ENCODE data around the gene SH3D19.
"Not testable (repeated sequence)": the region's sequence is repeated elsewhere in the genome, so short reads cannot be mapped to it uniquely, and the experiment has no call there.

The SH3D19 gene

DNA sequence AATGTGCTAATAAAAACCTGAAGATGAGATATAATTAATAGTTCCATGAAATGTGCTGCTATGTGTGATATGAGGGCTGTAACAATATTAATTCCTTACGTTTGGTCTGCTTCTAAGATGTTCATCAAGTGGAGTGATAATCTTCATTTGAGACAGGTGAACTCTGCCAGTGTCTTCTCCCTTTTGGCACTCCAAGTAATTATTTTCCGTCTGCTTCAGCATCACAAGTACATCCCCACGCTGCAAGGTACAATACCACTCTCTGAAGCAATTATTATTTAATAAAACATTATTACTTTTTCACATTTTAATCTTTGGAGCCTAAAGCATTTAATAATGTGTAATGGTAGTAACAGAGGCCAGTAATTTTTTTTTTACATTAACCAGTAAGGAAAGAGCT is 181.6 kb downstream of the SH3D19 start:
- DNase-seq: no peak

DNA sequence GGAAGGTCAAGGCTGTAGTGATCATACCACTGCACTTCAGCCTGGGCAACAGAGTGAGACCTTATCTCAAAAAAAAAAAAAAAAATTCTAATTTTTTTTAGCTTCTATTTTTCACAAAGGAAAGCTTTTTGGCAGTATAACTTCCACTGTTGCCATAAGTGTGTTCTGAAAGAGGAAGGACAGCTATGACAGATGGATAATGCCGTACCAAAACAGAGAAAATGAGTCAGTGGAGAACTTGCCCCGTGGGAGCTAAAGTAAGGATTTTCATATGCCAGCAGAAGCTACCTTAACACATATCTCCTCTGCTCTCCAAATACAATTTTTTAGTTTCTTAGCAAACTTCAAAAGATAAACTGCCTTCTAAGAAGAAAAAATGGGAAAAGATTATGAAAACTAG is 182.2 kb downstream of the SH3D19 start:
- no peak for DNase-seq

DNA sequence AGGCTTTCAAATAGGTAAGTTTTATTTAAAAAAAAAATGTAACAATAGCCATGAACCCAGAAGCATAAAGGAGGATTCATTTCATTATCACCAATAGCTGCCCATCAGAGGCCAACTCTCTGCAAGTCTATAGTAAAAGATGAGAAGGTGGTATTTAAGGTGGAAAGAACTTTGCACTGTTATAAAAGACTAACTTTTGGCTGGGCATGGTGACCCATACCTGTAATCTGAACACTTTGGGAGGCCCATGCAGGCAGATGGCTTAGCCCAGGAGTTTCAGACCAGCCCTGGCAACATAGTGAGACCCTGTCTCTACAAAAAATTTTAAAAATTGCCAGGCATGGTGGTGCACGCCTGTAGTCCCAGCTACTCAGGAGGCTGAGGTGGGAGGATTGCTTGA is 182.6 kb downstream of the SH3D19 start:
- no peak for DNase-seq

DNA sequence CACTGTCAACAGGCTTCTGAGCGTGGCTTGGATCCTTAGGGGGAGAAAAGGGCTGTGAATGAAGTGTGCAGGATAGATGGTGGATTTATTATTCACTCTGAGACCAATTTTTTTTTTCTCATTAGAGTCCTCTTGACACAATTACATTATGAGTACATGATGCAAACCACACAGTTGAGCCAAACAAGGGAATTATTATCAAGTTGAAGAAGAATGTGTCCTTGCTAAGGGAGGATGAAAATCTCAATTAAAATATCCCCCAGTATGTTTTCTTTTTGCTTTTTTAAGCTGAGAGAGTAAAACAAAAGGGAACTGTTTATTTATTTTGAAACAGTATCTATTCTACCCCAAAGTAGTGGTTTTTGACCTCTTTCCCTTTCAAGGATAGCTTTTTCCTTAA is 185.6 kb downstream of the SH3D19 start:
- no peak for DNase-seq

DNA sequence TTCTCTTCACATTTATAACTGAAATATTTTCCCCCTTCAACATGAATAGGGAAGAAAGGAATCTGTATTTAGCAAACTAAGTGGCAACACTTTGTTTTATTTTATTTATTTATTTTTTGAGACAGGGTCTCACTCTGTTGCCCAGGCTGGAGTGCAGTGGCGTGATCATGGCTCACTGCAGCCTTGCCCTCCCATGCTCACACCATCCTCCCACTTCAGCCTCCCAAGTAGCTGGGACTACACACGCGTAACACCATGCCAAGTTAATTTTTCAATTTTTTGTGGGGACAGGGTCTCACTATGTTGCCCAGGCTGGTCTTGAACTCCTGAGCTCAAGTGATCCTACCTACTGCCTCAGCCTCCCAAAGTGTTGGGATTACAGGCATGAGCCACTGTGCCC is 189.4 kb downstream of the SH3D19 start:
- DNase-seq: not testable (repeated sequence)

DNA sequence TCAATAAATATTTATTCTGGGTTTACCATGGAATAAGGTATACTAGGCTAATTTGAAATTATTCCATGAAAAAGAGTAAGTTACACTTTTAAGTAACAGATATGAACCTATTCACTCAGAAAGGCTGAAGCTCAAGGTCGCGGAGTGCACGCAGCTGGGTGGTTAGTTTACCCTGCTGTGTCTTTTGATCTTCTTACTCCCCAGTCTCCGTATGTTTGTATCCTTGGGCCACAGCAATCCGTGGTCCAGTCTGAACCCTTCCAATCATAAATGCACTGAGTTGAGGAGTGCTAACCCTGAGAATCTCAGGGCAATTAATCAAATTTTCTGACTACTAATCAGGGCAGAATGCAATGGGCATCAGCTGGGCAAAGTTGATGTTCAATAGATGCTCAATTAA is 192.1 kb downstream of the SH3D19 start:
- no peak for DNase-seq

DNA sequence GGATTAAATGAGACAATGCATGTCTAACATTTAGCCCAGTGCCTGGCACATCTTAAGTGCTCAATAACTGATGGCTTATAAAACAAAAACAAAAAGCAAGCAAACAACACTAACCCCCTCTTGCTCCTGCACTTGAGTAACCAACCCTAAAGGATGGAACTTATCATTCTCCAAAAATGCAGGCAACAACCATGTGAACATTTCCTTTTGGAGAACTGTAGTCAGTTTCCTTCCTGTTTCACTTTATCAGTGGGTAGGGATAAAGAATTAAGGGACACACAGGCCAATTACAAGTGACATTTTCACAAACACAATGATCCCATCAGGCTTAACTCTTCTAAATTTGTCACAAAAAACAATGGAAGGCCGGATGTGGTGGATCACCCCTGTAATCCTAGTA is 195.6 kb downstream of the SH3D19 start:
- no peak for DNase-seq

DNA sequence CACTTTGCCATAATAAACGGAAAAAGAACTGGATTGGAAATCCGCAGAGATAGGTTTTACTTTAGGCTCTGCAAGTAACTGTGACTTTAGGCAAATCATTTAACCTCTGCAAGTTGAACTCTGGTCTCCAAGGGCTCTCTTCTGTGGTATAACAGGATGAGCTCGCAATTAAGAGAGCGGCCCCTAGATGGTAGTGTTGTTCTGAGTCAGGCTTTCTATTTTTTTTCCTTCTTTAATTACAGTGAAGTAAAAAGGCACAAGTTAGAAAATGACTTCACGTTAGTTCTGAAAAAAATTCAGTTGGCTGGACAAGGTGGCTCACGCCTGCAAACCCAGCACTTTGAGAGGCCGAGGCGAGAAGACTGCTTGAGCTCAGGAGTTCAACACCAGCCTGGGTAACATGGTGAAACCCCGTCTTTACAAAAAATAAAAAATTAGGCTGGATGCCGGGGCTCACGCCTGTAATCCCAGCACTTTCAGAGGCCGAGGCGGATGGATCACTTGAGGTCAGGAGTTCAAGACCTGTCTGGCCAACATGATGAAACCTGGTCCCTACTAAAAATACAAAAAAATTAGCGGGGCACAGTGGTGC is 207.9 kb downstream of the SH3D19 start:
- peak; percentile 24 to 67 for DNase-seq

DNA sequence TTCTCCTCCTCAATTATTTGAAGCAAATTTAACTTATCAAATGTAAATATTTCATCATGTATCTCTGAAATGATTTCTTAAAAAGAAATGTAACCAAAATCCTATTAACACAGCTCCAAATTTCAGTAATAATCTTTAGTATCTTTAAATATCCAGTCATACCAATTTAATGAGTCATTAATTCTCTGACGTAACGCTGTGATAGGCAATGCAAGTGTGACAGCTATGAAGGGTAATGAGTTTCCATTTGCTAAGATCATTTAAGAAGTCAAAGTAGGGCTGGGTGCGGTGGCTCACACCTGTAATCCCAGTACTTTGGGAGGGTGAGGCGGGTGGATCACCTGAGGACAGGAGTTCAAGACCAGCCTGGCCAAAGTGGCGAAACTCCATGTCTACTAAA is 210.4 kb downstream of the SH3D19 start:
- no peak for DNase-seq

DNA sequence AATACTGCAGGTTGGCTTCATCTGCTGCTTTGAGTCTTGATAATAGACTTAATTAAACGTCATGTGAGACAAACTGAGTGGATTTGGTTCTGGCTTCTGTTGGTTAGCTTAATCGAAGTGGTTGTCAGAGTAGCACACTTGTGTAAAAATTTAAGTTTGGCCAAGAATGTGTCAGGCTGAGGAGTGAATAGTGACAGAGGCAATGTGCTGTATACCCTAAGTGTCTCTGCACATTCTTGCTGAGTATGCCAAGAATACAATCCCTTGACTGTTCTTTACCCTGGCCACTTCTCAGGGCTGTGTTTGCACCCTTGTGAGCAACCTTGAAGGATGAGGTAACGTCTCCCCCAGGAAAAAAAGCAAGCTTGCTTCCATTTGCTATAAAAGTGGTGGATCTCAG is 211.1 kb downstream of the SH3D19 start:
- no peak for DNase-seq

DNA sequence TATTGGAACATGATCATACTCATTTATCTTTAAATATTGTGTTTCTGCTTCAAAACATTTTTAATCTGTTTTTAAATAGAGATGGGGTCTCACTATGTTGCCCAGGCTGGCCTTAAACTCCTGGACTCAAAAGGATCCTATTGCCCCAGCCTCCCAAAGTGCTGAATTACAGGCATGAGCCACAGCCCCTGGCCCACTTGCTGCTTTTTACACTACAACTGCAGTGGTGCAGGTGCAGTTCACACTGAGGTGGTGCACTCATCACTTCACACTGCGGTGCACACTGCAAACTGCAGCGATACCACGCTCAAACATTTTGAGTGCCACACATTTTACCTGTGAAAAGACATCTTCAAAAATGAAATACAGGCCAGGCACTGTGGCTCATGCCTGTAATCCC is 215.2 kb downstream of the SH3D19 start:
- no peak for DNase-seq

DNA sequence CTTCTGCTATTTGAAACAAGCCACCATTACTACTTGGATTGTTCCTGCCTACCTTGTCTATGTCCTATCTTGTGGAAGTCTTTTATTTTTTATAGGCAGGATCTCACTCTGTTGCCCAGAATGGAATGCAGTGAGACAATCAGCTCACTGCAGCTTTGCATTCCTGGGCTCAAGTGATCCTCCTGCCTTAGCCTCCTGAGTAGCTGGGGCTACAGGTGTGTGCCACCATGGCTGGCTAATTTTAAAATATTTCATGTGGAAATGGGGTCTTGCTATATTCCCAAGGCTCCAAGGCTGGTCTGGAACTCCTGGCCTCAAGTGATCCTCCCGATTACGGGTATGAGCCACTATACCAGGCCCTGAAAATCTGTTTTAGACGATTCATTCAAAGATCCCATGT is 218.3 kb downstream of the SH3D19 start:
- no peak for DNase-seq

DNA sequence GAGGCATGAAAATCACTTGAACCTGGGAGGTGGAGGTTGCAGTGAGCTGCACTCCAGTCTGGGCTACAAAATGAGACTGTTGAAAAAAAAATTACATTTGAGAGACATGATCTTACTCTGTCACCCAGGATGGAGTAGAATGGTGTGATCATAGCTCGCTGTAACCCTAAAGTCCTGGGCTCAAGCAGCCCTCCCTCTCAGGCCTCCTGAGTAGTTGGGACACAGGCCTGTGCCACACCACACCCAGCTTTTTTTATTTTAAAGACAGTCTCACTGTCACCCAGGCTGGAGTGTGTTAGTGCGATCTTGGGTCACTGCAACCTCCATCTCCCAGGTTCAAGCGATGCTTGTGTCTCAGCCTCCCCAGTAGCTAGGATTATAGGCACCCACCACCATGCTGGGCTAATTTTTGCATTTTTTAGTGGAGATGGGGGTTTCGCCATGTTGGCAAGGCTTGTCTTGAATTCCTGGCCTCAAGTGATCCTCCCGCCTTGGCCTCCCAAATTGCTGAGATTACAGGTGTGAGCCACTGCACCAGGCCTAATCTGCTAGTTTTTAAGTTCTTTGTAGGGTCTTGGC is 219.9 kb downstream of the SH3D19 start:
- DNase-seq: no peak

DNA sequence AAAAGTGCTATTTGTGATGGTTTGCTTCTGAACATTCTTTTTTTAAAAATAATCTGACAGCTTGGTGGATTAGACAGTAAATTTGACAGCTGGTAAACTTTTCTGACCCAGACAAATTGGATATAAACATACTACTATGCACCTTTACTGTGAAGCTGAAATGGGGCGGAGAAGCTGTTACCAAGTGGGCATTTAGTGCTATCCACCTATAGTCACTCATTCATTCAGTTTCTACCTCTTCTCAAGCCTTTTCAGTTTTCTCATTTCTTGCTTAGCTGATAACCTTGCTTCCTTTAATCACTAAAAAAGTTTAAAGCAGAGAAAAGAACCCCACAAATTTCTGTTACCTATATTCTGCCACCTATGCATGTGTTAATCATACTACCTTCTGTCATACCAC is 220.8 kb downstream of the SH3D19 start:
- DNase-seq: no peak

DNA sequence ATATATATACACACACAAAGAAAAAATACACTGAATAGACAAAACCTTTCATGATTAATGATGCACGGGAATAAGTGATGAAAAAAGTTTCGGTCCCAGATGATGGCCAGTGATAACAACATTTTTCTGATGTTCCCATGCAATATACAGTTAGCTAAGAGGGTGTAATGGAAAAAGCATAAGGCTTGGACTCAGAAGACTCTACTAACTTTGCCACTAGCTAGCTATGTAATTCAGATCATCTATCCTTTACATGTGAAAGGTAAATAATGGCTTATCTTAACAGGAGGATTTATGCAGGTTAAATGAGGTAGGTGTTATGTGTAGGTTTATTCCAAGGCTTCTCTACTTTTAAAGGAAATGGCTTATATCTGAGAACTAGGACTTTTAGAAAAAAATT is 221.6 kb downstream of the SH3D19 start:
- no peak for DNase-seq

DNA sequence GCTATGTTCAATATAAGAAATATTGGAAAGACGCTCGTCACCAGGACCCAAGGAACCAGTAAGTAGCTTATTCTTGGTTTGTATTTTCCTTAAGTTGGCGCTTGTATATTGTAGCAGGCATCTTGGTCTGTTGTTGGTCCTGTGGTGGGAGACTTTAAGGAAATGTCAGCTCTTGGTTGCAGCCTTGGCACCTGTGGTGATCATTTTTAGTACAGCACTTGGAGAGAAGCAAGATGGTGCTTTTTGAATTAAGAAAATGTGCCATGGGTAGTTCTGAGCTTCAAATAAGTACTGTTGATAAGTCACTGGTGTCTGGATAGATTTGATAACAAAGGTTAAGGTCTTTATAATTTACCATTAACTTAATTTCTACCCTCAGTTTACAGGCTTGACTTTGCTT is 224.9 kb downstream of the SH3D19 start:
- DNase-seq: no peak

DNA sequence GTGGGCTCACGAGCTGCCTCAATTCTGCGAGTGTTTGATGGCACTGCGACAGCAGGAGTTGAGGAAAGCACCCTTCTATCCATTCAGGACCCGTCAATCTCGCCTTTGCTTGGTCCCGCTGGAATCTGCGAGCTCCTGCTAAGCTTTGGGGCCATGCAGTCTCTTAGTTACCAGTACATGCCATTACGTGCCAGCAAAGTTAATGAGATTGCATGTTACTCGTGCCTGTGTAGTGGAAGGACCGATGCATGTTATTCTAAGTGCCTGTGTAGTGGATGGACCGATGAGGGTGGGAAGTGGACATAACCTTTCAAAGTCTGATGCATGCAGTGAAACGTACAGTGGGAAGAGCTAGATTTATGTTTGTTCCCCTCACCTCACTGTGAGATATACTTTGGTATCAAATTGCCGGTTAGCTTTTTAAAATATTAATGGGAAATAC is 225.4 kb downstream of the SH3D19 start:
- DNase-seq: peak in 1 of 2 donors; percentile 12

DNA sequence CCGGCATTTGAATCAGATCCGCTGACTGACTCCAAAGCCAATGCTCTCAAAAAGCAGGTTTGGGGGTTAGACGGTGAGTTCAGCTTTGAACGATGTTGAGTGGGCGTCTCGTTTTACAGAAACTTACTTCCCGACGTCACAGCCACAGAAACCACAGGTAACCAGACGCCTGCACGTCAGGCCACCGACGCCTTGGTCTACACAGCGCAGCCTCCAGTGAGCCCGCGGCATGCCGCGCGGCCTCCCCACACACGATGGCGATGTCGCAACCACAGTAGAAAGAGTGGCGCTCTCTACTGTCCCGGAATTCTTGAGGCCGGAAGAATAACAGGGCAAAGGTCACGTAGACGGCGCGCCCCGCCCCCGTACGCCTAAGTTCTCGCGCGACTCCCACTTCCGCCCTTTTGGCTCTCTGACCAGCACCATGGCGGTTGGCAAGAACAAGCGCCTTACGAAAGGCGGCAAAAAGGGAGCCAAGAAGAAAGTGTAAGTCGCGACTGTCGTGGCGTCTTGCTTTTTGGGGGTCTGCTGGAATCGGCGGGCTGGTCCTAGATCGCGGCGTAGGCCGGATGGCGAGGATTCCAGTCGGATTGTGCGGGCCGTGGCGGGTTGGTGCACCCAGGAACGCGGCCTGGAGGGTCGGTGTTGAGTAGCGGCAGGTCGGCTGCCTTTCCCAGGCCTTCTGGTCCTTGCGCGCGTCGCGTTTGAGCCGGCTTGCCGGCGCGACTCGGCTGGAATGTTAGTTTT is 226.0 kb downstream of the SH3D19 start, which contains the start of gene RPS3A:
RPS3A (plus strand) TSS at position 400 of the 747 bp plus-strand sequence; CDS start at position 425, 25 bp downstream.
- peak; percentile 93 to 99 for DNase-seq

DNA sequence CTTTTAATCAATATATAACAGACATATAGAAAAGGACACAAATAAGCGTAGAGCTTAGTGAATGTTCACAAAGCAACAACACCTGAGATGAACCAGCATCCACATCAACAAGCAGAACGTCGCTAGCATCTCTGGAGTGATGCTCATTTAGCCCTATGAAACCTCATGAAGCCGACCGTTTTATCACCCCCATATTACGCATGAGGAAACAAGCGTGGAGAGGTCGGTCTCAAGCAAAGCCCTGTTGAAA is 226.5 kb downstream of the SH3D19 start:
- DNase-seq: no peak

DNA sequence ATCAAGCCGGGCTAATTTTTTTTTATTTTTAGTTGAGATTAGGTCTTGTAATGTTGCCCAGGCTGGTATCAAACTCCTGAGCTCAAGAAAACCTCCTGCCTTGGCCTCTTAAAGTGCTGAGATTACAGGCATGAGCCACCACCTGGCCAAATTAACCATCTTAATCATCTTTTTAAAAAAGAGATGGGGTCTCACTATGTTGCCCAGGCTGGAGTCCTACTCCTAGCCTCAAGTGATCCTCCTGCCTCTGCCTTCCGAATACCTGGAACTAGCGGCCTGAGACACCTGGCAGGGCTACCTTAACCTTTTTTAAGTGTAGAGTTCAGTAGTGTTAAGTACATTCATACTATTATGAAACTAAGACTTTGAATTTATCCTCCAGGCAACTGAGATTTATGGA is 227.6 kb downstream of the SH3D19 start:
- no peak for DNase-seq

DNA sequence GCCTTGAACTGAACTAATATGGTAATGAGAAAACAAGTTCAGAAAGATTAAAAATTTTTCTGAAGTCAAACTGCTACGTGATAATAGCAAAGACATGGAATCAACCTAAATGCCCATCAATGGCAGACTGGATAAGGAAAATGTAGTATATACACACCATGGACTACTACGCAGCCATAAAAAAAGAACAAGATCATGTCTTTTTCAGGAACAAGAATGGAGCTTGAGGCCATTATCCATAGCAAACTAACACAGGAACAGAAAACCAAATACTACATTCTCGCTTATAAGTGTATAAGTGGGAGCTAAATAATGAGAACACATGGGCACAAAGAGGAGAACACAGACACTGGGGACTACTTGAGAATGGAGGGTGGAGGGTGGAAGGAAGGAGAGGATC is 230.3 kb downstream of the SH3D19 start:
- no peak for DNase-seq

DNA sequence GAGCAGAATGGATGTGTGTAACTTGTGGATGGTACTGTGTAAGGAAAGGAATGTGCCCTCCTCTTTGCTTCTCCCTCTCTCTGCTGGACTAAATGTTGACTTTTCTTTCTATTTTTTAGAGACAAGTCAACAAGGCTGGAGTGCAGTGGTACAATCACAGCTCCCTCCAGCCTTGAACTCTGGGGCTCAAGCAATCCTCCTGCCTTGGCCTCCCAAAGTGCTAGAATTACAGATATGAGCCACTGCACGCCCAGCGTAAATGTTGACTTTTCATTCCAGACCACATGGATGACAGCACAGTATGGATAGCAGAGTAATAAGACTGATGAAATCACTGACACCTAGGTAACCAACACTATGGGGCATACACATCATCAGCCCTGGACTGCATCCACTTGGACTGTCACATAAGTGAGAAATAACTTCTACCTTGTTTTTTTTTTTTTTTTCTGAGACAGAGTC is 231.1 kb downstream of the SH3D19 start:
- no peak for DNase-seq

DNA sequence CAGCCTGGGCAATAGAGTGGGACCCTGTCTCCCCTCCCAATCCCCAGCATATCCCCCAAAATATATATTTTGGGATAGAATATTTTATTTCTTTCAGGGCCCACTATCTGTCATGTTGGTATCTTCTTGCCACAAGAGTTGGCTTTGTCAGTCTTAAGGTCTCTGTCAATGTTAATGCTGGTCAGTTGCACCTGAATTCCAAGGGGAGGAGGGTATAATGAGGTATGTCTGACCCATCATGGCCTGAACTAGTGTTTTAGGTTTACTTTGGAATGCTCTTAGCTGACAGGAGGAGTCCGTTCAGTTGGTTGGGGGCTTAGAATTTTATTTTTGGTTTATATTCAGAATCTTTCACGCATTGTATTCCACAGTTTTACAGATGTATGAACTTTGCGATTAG is 232.2 kb downstream of the SH3D19 start:
- DNase-seq: no peak

DNA sequence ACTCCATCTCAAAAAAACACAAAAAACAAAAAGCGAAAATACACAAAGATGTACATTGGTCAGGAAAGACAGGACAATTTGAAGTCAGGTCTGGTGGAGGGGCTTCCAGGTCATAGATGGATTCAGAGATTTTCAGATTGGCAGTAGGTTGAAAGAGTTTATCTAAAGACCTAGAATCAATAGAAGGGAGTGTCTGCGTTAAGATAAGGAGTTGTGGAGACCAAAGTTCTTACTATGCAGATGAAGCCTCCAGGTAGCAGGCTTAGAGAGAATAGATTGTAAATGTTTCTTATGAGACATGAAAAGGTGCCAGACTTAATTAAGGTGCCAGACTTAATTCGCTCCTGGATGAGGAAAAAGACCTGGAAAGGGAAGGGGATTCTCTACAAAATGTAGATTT is 232.9 kb downstream of the SH3D19 start:
- DNase-seq: no peak

DNA sequence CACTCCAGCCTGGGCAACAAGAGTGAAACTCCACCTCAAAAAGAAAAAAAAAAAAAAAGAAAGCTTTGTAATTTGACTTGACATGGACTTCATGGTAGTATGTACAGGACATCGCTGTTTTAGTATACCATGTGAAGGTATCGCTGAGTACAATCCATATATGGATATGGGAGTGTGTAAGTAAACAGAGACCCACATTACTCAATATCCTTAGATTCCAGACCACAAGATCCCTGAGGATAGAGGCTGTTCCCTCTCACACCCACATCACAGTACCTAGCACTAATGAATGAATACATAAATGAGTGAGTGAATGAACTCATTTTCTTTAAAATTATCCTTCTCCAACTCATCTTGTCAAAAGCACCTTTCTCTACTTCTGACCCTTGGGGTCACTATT is 234.4 kb downstream of the SH3D19 start:
- no peak for DNase-seq
